ENCODE data around the gene TMC3. TPM values are rescaled to one million over a fixed set of nuclear protein-coding genes. Genes with fewer than 3 reads are reported as not detected.

The TMC3 gene
- total and polyA plus RNA-seq, 10 of the 15 experiments (the other 5 are each of a cell fraction or from before 2014, with no cell fraction given) = 0.03 to 0.04 (median 0.04) TPM; not detected in 7

DNA sequence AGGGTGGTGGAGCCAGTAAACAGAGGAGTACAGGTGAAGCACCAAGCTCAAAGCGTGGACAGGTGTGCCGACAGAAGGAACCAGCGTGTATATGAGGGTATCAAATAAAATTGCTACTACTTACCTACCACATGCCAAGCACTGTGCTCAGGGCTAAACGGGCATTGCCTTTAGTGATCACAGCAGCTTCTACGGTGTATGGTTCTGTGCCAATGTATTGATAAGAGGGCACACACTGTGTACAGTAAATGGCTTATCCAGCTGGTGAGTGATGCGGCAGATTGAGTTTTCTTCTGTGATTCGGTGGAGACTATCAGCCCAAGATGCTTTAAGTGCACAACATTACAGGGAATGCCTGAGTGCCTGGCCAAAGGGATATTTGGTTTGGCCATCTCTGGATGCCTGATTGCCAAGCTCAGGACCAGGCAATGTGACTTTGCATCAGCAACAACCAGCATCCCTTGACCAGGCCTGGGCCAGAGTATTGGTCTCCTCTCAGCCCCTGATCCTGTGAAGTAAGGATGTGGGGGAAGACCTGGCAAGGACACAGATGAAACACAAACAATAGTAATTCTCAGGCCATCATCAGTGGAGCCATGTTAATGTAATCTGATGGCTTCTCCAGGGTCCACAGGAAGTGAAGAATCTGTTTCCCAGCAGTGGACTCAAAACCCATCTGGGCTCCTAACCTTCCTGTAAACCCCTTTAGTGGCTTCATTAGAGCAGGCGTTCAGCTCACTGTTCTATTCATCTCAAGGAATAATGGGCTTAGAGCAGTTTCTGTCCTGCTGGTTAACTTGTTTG lies 64.2 kb downstream of the TMC3 start (continued):
- TF ChIP-seq, protein P1, sequence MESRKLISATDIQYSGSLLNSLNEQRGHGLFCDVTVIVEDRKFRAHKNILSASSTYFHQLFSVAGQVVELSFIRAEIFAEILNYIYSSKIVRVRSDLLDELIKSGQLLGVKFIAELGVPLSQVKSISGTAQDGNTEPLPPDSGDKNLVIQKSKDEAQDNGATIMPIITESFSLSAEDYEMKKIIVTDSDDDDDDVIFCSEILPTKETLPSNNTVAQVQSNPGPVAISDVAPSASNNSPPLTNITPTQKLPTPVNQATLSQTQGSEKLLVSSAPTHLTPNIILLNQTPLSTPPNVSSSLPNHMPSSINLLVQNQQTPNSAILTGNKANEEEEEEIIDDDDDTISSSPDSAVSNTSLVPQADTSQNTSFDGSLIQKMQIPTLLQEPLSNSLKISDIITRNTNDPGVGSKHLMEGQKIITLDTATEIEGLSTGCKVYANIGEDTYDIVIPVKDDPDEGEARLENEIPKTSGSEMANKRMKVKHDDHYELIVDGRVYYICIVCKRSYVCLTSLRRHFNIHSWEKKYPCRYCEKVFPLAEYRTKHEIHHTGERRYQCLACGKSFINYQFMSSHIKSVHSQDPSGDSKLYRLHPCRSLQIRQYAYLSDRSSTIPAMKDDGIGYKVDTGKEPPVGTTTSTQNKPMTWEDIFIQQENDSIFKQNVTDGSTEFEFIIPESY (IDR thresholded peaks at IDR 0.05) = no peak
- TF ChIP-seq PML (IDR thresholded peaks at IDR 0.05; ENCODE audit: low read length) = 0 out of 2 replicates have a peak, but pooled peaks have one; percentile 11

DNA sequence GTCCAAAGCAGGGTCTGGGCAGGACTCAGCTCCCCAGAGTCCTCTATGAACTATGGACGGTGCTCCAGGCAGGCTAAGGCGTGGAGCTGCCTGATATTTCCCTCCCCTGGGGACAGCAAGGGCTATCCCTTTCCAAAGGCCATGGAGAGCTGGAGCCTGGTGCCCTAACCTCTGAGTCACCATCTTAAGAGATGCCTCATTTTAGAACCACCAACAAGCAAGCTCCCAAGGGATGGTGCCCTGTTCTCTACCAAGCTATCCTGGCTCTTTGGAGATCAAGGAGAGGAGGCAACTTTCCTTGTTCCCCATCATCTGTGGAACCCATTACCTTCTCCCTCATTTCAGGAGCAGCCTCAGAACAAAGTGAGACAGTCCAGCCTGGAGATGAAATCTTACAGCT lies 65.8 kb downstream of the TMC3 start:
- Histone ChIP-seq H4K20me1 (ENCODE audit: control insufficient read depth, insufficient read depth) (no peaks in the 10 kb centered on the region), H3K4me2 (ENCODE audit: control insufficient read depth, insufficient read depth) (no peak overlapping the region), H3K9me3 (replicated peaks; ENCODE audit: control insufficient read depth, insufficient read depth, low read length) (no peaks in the 10 kb centered on the region), H3K9ac (ENCODE audit: control insufficient read depth, insufficient read depth, low read length) (no peak overlapping the region), H3K4me3 (no peak overlapping the region), H3K79me2 (ENCODE audit: control insufficient read depth, insufficient read depth, low read length) (peaks cover 21% of the 10 kb centered on the region), H3K27ac (ENCODE audit: control insufficient read depth, insufficient read depth) (no peak overlapping the region), H3K27me3 (replicated peaks in 1 of 2; ENCODE audit: control insufficient read depth in 2 of 2, insufficient read depth in 2 of 2, low read length in 1 of 2) (no peaks in the 10 kb centered on the region), H3K4me1 (ENCODE audit: control insufficient read depth, insufficient read depth, low read length) (peaks cover 46% of the 10 kb centered on the region), H2AFZ (ENCODE audit: control insufficient read depth, low read depth, low read length) (no peak overlapping the region), H3K36me3 (ENCODE audit: control insufficient read depth in 2 of 2, insufficient read depth in 2 of 2, low read length in 1 of 2) (peaks cover 37 to 61% of the 10 kb centered on the region in 2 experiments)
- intact Hi-C loops (cut with micrococcal nuclease; ENCODE audit: unreplicated experiment) (no loop called here), in situ Hi-C loops (cut with MboI) (no loop called here)
- DNase-seq (ENCODE audit: low read depth, low spot score) (no peak), FAIRE-seq (no peak), ATAC-seq (no peak)
- BruUV-seq (replicated peaks) = no TSS peak
- RAD21 ChIA-PET (ENCODE audit: unreplicated experiment) = interaction anchor here (1.0 to 1.4 kb wide), 2 partner anchors 12 to 15 kb away, joined by 3 to 10 read pairs; no protein-coding TSS in a partner anchor
- SMC1A ChIA-PET (ENCODE audit: uncharacterized antibody, unreplicated experiment) = interaction anchor here (0.8 to 4.0 kb wide), 8 partner anchors 9 to 33 kb away, joined by 3 to 38 read pairs (median 6); partner anchors contain the start of gene STARD5
- POLR2A ChIA-PET = interaction anchor here (0.9 to 2.1 kb wide), 7 partner anchors 9 to 22 kb away, joined by 3 to 9 read pairs (median 4); partner anchors contain the start of gene STARD5
- WGBS (ENCODE audit: insufficient coverage, insufficient replicate concordance, low lambda C conversion rate, missing lambda C conversion rate) = 100% methylated on average over 2 of the region's 2 CpGs
- TF ChIP-seq POLR2A (IDR thresholded peaks at IDR 0.05; ENCODE audit: low read depth, low read length) = peak; percentile 55
- no peak for TF ChIP-seq FOS (IDR thresholded peaks at IDR 0.05; ENCODE audit: borderline replicate concordance, extremely low read depth, insufficient read length)
- CTCF ChIA-PET = interaction anchor here (0.6 to 5.0 kb wide), 7 partner anchors 9 to 41 kb away, joined by 4 to 24 read pairs (median 6); no protein-coding TSS in a partner anchor
